ENCODE measurements around the gene TRIM25.
A peak's percentile ranks its signal among the peaks of the same experiment; 100 is the strongest.

The TRIM25 gene

DNA sequence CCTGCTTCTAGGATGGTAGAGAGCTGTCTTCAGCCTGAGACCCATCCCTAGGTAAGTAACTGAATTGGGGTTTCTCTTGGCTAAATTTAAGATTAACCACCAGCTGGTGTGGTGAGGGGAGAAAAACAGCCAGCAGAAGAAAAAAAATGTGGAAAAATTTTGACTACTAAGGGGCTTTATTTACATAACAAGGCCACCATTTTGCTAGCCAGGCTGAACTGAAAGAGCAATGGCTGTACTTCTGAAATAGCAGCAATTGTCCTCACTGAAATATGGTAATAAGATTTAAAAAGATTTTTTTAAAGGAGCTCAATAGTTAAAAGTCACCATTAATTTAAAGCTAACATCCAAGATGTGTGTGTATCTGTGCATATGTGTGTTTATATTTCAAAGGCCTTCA, 12.4 kb upstream of the TRIM25 start:
- no peak for DNase-seq

DNA sequence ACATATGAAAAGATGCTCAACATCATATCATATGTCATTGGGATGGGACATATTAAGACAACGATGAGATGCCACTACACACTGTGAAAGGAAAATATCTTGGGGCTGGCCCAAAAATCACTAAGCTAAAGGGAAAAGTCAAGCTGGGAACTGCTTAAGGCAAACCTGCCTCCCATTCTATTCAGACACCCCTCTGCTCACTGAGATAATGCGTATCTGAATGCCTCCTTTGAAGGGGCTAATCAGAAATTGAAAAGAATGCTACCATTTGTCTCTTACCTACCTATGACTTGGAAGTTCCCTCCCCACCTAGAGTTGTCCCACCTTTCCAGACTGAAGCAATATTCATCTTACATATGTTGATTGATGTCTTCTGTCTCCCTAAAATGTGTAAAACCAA, 11.2 kb upstream of the TRIM25 start:
- no peak for DNase-seq

DNA sequence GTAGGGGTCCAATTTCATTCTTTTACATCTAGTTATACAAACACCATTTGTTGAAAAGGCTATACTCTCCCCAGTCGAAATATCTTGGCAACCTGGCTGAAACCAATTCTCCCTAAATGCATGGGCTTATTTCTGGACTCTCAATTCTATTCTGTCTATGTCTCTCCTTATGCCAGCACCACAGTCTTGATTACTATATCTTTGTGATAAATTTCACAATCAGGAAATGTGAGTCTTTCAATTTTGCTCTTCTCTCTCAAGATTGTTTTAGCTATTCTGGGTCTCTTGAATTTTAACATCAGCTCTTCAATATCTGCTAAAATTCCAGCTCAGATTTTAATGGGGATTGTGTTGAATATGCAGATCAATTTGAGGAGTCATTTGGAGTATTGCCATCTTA, 5.9 kb upstream of the TRIM25 start:
- DNase-seq = no peak

DNA sequence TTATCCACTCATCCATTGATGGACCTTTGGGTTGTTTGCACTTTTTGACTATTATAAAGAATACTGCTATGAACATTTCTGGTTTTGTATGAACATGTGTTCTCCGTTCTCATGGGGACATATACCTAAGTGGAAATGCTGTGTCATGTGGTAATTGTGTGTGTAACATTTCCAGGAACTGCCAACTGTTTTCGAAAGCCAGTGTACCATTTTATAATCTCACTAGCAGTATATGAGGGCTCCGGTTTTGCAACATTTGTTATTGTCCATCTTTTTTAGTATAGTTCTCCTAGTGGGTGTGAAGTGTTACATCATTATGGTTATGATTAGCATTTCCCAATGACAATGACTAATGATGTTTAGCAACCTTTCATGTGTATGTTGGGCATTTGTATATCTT, 5.1 kb upstream of the TRIM25 start:
- DNase-seq = peak; percentile 43

DNA sequence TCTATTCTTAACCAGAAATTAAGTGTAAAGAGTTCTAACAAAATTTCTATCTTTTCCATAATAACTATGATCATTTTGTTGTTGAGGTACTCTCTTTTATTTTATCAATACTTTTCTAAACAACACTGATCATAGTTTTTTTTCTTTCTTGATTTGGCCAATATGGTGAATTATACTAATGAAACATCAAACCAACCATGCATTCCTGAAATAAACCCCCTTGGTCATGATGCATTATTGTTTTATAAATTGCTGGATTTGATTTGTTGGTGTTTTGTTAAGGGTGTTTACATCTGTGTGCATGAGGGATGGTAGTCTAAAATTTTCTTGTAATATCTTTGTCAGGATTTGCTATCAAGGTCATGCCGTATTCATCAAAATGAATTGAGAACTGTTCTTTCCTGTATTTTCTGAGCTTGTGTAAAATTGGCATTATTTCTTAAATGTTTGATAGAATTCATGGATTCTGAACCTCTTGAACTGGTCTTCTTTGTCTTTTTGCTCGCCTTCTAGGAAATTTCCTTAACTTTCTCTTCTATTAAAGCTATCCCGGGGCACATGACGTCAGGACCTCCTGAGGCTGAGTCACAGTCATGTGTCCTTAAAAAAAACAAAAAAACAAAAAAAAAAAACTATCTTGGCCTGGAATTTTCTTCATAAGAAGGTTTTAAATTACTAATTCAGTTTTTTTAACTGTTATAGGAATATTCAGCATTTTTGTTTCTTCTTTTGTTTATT, 3.9 kb upstream of the TRIM25 start:
- no peak for DNase-seq

DNA sequence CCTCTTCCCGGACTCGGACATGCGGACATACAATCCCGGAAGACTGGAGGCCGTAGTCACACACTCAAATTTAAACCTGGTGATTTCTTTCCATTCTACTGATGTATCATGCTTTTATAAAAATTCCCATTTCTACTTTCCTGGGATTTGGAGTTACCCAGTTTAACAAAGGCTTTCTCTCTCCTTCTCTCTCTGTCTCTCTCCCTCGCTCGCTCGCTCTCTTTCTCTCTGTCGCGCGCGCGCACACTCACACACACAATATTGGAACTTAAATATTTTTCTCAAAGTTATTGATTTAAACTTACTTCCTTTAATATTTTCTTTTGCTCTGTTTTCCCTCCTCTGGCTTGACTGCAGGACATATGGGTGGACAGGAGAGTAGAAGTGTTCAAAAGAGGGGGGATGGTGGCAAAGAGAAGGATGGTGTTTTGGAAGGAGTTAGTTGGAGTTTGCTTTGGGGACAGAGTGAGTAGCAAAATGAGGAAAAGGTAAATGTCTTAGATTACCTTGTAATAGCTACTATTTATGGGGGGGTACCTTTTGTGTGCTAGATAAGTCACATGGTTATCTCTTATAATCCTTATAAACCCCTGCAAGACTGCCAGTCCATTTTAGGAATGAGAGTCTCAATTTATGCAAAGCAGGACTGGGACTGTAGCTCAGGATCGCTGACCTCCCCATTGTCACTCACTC, 878 bp upstream of the TRIM25 start:
- DNase-seq = peak; percentile 47

DNA sequence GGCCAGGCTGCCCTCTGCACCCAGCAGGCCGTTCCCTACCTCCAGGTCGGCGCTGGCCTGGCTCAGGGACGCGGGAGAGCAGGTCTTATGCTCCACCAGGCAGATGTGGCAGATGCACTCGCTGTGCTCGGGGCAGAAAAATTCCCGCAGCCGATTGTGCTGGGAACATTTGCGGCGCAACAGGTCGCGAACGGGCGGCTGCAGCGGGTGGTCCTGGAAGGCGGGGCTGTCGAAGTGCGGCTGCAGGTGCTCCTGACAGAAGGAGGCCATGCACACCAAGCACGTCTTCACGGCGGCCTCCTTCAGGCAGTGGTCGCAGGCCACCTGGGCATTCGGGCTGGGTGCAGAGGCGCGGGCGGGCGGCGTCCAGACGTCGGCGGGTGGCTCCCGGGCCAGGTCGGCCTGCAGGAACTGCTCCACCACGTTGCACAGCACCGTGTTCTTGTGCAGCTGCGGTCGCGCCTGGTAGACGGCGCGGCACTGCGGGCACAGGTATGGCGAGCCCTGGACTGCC, 439 bp downstream of the TRIM25 start:
- DNase-seq = no peak

DNA sequence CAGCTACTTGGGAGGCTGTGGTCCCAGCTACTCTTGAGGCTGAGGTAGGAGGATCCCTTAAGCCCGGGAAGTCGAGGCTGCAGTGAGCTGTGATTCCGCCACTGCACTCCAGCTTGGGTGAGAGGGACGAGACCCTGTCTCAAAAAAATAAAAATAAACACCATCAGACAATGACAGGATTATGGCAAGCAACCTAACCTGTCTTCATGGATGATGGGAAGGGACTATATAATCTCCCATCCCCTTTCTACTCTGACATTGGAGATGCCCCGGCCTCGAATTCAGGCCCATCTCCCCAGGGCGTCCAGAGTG, 893 bp downstream of the TRIM25 start:
- no peak for DNase-seq

DNA sequence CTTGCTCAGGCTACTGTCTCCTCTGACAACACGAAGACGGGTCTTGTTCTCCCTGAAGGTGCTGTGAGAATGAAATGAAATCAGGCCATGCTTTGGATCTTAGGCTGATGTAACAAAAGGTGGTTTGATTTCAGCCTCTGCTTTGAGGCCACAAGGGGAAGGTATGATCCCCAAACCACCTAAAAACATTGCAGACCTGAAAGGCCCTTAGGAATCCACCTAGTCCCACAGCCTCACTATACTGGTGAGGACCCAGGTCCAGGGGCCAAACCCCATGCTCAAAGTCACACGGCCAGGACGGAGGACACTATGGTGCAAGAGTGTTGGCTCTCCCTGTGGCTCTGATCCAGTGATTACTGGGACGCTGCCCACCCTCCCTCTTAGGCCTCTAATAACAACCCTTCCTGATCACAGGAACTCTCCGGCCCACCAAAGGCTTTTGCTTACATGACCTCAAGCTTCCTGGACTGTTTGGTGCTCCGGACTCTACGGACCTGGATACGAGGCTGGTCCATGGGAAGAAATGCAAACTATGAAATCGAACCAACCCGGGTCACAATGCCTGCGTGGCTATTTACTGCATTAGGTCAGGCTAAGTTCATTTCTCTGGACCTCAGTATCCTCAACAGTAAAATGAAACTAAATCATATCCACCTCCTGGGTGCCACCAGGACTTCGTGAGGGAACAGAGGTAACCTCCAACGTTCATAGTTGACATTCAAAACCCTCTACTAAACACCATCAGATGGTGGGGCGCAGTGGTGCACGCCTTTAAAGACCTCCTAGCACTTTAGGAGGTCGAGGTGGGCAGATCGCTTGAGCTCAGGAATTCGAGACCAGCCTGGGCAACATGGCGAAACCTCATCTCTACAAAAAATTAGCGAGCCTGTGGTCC, 1.5 kb downstream of the TRIM25 start:
- no peak for DNase-seq

DNA sequence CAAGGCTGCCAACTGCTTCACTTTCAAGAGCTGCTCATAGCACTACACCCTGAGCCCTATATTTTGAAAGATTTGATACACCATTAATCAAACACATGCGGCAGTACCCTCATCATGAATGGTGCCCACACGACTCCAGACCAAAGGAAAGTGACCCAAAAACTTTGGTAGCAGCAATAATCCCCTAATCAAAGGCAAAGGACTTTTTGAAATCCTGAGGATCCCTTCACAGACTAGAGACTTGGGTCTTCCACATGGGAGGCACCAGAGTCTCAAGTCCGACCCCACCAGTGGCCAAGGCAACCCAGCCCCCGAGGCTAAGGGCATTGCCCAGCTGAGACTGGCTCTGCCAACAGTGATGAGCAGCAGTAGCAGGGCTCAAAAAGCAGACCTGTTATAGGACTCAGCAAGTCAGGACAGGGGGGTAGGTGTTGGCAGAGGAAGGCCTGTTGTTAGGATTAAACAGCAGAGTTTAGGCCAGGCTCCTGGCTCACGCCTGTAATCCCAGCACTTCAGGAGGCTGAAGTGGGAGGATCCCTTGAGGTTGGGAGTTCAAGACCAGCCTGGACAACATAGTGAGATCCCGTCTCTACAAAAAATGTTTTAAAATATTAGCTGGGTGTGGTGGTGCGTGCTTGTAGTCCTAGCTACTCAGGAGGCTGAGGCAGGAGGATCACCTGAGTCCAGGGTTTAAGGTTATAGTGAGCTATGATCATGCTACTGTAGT, 3.2 kb downstream of the TRIM25 start:
- DNase-seq = no peak

DNA sequence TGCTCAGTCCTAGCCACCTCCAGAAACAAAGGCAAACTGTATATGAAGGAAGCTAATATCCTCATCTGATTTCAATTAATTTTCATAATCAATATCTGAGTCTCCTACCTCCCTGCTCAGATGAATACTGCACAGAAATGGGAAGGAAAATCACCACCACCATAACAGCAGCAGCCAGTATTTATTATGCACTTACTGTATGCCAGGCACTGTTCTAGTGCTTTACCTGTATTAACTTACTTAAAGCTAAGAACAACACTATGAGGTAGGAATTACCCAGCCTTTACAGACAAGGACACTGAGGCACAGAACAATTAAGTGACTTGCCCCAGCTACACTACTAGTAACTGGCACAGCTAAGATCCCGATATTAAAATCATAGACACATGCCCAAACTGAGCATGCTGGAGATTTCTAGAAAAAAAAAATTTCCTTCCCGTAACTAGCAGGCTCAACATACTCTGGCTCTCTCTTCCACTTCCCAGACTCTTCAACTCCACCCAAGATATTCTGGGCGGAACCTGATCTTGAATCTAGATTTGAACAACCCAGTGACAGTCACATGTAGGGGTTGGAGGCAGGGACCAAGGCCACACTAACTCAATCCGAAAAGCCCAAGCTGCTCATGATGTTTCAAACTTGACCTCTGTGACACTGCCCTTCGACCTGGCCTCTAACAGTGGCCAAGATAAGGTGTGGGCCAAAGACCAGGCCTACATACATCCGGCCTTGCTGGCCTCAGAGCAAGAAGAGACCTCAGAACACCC, 3.9 kb downstream of the TRIM25 start:
- peak; percentile 82 for DNase-seq

DNA sequence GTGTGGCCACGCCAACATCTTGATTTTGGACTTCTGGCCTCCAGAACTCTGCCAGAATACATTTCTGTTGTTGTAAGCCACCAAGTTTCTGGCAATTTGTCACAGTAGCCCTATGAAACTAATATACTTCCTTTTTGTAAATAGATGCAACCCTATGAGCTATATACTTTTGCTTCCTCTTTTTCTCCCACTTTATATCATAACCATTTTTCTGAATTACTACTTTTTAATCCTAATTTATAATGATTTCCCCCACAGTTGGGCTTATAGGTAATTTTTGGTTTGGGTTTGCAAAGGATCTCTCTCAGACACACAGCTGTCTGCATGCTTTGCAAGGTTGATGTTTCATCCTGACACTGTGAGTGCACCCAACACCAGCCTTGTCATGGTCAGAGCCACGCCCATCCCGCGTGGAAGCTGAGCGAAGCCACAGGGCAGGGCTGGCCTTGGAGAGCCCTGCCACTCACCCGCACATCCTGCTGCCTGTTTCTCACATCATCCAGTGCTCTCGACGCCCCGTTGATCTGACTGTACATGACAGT, 5.8 kb downstream of the TRIM25 start:
- peak; percentile 72 for DNase-seq

DNA sequence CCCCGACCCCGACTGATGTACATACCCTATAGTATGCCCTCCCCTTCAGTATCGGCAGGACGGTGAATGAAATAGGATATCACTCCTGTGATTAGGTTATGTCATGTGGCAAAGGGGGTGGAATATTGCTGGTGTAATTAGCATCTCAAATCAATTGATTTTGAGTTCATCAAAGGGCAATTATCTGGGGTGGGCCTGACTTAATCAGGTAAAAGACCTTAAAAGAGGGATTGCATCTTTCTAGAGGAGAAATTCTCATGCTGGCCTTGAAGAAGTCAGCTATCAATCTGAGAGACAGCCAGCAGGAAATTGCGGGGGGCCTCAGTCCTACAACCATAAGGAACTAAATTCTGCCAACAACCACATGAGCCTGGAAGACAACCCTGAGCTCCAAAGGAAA, 10.3 kb downstream of the TRIM25 start:
- no peak for DNase-seq

DNA sequence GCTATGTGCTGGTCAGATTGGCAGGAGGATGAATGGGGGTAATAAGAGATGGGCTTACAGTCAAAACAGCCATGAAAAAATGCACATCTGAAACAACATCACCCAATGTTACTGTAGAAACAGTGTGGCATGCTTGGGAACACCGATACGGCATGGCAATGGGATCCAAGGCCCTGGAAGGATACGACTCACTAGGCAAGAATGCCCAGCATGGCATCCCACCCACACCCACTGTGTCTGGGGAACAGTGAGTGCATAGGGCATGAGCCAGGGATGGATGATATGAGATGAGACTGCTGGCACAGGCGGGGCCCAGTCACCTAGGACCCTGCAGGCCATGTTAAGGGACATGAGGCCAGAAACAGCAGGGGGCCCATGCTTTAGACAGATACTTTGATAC, 11.5 kb downstream of the TRIM25 start:
- no peak for DNase-seq

DNA sequence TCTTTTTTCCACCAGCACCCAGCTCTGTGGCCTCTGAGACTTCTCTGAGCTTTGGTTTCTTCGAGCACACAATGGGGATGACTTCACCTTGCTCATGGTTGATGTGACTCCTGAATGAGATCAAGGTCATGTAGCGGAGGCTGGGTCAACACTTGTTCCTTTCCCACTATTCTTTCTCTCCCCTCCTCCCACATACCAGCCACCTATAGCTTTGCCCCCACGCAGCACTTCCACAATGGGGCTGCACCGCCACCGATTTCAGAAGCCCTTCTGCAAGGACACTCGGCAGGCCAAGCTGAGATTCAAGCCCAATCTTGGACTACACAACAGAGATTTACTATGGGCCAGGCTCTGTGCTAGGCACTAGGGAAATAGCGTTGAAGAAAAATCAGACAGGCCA, 14.4 kb downstream of the TRIM25 start:
- no peak for DNase-seq

DNA sequence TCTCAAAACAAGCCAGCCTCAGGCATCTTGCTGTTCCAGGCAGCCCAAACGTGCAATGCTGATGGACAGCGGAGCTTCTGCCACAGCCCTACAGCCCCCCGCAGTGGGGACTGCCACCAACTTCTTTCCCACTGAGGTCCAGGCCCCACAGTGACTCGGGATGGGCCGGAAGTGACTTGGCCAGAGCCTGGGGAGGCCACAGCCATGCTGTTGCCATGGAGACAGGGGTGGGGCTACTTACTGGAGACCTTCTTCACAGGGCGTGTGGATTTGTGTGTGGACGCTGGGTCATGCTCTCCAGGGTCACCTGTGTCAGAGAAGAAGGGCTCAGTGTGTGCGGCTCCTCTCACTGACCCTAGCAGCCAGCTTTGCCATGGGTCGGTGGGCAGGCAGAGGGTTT, 15.0 kb downstream of the TRIM25 start:
- DNase-seq = no peak

DNA sequence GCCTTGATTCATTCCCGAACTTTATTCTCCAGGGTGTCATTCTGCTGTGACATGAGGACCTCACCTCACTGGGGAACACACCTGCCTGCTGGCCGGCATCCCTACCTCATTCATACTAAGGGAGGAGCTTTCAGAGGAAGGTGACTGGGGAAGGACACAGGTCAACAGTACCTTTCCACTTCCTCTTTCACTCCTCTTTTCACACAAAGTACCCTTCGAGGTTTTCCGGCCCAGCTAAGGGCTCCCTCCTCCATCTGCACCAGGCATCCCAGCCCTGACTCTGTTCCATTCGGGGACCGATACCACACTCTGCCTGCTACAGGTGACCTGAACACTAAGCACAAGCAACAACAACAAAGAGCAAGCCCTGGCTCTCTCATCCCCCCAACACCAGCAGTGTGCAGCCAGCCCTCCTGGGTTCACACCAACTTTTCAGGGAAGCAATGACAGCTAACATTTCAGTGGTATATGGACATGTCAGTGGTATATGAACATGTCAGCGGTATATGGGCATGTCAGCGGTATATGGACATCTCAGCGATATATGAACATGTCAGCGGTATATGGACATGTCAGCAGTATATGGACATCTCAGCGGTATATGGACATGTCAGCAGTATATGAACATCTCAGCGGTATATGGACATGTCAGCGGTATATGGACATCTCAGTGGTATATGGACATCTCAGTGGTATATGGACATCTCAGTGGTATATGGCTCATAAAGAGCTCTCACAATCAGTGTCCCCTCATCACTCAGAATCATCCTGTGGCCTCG, 16.0 kb downstream of the TRIM25 start:
- DNase-seq = no peak

DNA sequence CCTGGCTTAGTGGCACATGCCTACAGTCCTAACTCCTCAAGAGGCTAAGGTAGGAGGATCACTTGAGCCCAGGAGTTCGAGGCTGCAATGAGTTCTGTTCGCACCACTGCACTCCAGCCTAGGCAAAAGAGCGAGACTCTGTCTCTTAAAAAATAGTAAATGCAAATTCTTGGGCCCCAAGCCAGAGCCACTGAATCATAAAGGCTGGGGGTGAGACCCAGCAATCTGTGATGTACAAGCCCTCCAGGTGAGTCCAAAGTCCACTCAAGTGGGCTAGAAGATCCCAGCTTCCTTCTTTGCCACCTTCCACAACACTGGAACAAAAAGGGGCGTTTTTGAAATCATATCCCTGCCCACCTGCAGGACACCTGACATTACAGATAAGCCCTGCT, 16.9 kb downstream of the TRIM25 start:
- no peak for DNase-seq

DNA sequence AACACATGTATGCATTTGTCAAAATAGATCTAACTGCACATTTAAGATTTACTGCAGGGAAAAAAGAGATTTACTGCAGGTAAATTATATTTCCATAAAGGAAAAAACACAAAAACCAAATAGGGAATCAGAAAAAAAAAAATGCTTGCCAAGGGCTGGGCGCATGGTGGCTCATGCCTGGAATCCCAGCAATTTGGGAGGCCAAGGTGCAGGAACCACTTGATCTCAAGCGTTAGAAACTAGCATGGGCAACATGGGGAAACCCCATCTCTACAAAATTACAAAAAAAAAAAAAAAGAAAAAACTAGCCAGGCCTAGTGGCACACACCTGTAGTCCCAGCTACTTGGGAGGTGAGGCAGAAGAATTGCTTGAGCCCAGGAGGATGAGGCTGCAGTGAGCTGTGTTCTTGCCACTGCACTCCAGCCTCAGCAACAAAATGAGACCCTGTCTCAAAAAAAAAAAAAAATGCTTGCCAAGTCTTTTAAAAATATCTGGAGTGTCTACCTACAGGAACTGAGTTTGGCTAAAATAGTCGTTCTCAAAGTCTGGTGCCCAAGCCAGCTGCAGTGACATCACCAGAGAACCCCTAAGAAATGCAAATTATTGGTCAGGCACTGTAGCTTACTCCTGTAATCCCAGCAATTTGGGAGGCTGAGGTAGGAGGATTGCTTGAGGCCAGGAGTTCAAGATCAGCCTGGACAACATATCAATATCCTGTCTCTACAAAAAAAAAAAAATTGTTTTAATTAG, 17.5 kb downstream of the TRIM25 start:
- no peak for DNase-seq

DNA sequence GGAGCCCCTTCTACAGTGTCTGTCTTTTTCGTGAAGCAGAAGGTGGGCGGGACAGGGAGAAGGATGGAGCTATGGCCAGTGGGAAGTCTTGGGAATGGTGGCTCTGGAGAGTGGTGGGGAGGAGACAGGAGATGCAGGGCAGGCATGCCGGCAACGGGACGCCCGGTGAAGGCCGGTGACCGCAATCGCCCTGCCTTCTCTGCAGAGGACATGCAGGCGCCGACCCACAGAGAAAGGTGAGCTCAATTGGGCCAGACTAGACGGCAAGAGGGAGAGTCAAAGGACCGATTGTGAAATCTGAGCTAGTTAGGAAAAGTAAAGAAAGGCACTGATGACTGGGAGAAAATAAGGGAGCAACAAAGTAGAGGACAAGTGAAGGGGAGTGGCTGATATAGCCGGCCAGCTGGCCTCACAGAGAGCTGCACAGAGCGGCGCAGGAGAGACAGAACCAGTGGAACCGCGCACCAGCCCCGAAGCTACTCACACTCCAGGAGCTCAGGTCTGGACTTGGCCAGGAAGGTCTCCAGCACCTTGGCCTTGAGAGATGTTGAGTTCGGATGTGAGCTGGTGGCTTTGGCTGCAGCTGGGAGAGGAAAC, 18.9 kb downstream of the TRIM25 start:
- DNase-seq = no peak
